ENCODE data around the gene CALM1.
"Not testable (repeated sequence)": the region's sequence is repeated elsewhere in the genome, so short reads cannot be mapped to it uniquely, and the experiment has no call there.

Gene CALM1

GRCh38 chr14:90383731-90384542 lies 12.9 kb upstream of the CALM1 start:
- peak; percentile 74 for DNase-seq

GRCh38 chr14:90384543-90384911 lies 12.3 kb upstream of the CALM1 start:
- peak; percentile 78 for DNase-seq

GRCh38 chr14:90386321-90386720 lies 10.5 kb upstream of the CALM1 start:
- no peak for DNase-seq

GRCh38 chr14:90387206-90387760 lies 9.5 kb upstream of the CALM1 start:
- DNase-seq: no peak

GRCh38 chr14:90388437-90388836 lies 8.4 kb upstream of the CALM1 start:
- no peak for DNase-seq

- no peak for DNase-seq
These were observed 7.8 kb upstream of the CALM1 start for GRCh38 chr14:90388982-90389381.

- no peak for DNase-seq
These were observed 2.9 kb upstream of the CALM1 start for GRCh38 chr14:90393966-90394365.

- not testable (repeated sequence) for DNase-seq
These were observed 2.0 kb upstream of the CALM1 start for GRCh38 chr14:90394782-90395181.

- peak; percentile 81 for DNase-seq
These were observed 841 bp downstream of the CALM1 start for GRCh38 chr14:90397425-90398314.

- DNase-seq: peak; percentile 78
These were observed 1.5 kb downstream of the CALM1 start for GRCh38 chr14:90398315-90398839.

- DNase-seq: no peak
These were observed 2.2 kb downstream of the CALM1 start for GRCh38 chr14:90398841-90399540.

GRCh38 chr14:90399541-90400444 lies 3.0 kb downstream of the CALM1 start:
- peak; percentile 92 for DNase-seq

- DNase-seq: no peak
These were observed 4.2 kb downstream of the CALM1 start for GRCh38 chr14:90400904-90401561.

- DNase-seq: no peak
These were observed 5.2 kb downstream of the CALM1 start for GRCh38 chr14:90402016-90402415.

- DNase-seq: no peak
These were observed 6.2 kb downstream of the CALM1 start for GRCh38 chr14:90403065-90403464.

GRCh38 chr14:90405101-90405500 lies 8.3 kb downstream of the CALM1 start:
- no peak for DNase-seq

GRCh38 chr14:90405755-90406154 lies 8.9 kb downstream of the CALM1 start:
- DNase-seq: no peak

- DNase-seq: peak; percentile 22
These were observed 9.6 kb downstream of the CALM1 start for GRCh38 chr14:90406384-90406798.

- no peak for DNase-seq
These were observed 10.4 kb downstream of the CALM1 start for GRCh38 chr14:90407230-90407629.

GRCh38 chr14:90408713-90409112 lies 11.9 kb downstream of the CALM1 start:
- DNase-seq: no peak

- DNase-seq: no peak
These were observed 12.4 kb downstream of the CALM1 start for GRCh38 chr14:90409209-90409730.

Data from CD4-positive, alpha-beta T cell treated with Interleukin-17A for 1 hour (primary cell).